ENCODE results near the gene DLGAP5.

- no peak for TF ChIP-seq CTCF (IDR thresholded peaks at IDR 0.05; ENCODE audit: low read length)
- TF ChIP-seq EZH2 (IDR thresholded peaks at IDR 0.05; ENCODE audit: borderline replicate concordance, low read length): no peak
These were observed 64.4 kb downstream of the DLGAP5 start for GRCh38 chr14:55126932-55127459.
